ENCODE results near the gene ZNF574. TPM values are rescaled to one million over a fixed set of nuclear protein-coding genes. Genes with fewer than 3 reads are reported as not detected.
A peak's percentile ranks its signal among the peaks of the same experiment; 100 is the strongest.
"Not testable (repeated sequence)": the region's sequence is repeated elsewhere in the genome, so short reads cannot be mapped to it uniquely, and the experiment has no call there.

ZNF574 gene
- total RNA-seq, 1 donor from 2014 or later = 9.1 TPM

DNA sequence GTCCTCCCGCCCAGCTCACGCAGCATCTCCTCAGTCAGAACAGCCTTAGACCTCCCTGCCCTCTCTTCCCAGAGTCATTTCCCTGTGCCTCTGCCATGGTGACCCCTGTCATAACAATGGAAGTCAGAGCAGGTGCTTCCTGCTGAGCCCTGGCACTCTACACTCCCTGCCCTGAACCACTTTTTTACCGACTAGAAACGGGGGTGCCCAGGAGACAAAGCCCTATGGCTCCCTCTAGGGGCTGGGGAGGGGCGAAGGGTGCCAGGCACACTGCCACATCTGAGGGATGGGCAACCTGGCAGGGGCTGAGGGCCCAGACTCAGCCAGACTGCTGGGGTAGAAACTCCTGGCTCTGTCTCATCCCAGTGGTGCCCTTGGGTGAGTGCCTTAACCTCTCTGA, 16.4 kb downstream of the ZNF574 start:
- ATAC-seq (peak; percentile 40), DNase-seq (ENCODE audit: missing footprints) (no peak)
- intact Hi-C loops (cut with DNase I) = loop anchor here (5.0 kb wide), 1 partner anchor 95 kb away; no protein-coding TSS in a partner anchor

DNA sequence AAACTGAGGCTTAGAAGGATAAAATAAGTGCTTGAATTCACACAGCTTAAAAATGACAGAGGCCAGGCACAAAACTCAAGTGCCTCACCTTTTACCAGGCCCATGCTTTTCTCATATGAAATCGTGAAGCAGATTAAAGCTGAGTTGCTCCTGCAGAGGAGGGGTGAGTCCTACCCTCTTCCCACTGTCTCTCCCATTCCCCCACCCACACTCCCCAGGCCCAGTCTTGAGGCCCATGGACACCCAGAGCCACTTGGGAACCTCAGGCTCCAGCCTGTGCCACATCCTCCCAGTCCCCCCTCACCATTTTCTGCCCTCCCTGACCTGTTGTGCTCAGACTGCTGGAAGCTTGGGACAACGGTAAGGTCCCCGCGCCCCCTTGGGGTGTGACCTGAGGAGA, 17.5 kb downstream of the ZNF574 start:
- intact Hi-C loops (cut with DNase I) = loop anchor here (5.0 kb wide), 1 partner anchor 96 kb away; no protein-coding TSS in a partner anchor
- ATAC-seq (no peak), DNase-seq (ENCODE audit: missing footprints) (no peak)

DNA sequence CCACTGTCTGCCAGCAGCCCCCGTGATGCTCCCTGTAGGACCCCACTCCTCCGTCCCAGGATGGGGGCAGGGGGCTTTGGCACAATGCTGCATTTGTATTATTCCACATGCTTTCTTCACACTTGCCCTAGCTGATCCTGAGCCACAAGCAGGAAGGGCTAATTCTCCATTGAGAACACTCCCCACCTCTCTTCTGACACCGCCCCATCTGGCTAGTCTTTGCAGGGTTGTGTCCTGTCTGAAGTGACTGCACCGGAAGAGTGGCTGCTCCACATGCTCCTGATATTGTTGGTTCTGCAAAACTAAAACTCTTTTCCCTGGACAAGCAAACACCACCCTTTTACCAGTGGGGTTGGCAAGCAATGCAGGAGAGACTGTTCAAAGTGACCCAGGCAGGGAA, 18.0 kb downstream of the ZNF574 start:
- intact Hi-C loops (cut with DNase I) = loop anchor here (5.0 kb wide), 1 partner anchor 97 kb away; no protein-coding TSS in a partner anchor
- ATAC-seq = no peak

DNA sequence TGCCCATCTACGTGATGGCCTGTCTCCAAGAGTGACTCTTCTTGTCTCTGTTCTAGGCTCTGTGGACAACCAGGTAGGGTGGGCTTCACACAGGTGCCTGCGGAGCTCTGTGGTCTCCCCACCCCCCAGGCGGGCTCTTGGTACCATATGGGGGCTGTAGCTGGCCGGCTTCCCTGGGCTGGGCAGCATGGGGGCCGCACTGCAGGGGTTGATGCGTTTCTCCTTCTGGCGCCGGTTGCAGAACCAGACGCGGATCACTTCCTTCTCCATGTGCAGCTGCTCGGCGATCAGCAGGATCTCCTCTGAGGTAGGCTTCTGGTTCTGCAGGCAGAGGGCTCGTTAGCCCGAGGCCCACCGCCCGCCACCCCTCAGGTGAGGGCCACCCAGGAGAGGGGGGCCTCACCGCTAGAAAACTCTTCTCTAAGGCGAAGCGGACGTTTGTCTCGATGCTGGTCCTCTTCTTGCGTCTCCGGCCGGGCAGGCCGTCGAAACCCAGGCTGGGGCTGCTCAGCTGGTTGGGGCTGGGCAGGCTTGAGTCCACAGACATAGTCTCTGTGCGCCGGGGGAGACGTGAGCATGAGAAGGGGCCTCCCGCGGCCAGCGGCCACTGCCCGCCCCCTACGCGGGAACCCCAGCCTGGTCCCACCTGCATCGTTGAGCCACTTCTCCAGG, 19.3 kb downstream of the ZNF574 start:
- ATAC-seq = no peak
- DNase-seq (ENCODE audit: missing footprints) = no peak

More for the DNA sequence above, 18.0 kb downstream of the ZNF574 start:
- DNase-seq (ENCODE audit: missing footprints) = no peak

DNA sequence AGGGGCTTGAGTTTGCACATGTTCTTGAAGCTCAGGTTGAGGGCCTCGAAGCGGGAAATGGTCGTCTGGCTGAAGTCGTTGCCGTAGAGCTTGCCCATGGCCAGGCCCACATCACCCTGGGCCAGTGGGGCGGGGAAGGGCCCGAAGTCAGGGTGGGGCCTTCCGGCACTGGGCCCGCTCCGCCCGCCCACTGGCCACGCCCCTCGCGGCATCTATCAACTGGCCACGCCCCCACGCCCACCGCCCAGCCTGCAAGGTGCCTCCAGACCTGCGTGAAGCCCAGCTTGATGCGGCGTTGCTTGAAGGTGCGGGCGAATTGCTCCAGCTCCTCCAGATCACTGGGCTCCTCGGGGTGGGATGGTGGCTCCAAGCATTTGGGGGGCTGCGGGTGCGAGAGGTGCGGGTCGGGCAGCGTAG, 19.9 kb downstream of the ZNF574 start:
- no peak for DNase-seq (ENCODE audit: missing footprints)
- no peak for ATAC-seq

More for the DNA sequence above, 19.3 kb downstream of the ZNF574 start:
- intact Hi-C loops (cut with DNase I) = no loop called here

DNA sequence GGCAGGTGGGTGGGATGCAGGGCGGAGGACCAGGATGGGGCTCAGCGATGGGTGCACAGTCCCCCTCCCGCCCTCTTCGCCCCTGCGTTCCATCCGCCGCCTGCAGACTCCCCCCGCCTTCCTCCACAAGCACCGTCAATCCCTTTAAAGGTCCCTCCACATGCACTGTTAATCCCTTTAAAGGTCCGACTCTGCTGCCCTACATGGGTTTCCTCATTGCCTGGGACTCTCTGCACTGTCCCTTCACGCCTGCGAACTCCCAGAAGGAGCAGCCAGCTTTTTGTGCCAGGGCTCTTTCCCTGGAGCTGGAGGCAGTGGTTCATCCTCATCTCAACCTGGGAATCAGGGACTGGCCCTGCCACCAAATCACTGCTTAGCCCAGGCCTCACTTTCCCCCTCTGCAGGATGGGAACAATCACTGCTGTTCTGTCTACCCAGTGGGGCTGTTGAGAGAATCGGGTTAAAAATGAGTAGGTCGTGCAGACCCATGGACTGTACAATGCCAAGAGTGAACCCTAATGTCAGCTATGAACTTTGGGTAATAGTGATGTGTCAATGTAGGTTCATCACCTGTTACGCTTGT, 20.4 kb downstream of the ZNF574 start:
- intact Hi-C loops (cut with DNase I) = no loop called here
- ATAC-seq (no peak), DNase-seq (ENCODE audit: missing footprints) (no peak)

More for the DNA sequence above, 19.9 kb downstream of the ZNF574 start:
- intact Hi-C loops (cut with DNase I) = no loop called here

DNA sequence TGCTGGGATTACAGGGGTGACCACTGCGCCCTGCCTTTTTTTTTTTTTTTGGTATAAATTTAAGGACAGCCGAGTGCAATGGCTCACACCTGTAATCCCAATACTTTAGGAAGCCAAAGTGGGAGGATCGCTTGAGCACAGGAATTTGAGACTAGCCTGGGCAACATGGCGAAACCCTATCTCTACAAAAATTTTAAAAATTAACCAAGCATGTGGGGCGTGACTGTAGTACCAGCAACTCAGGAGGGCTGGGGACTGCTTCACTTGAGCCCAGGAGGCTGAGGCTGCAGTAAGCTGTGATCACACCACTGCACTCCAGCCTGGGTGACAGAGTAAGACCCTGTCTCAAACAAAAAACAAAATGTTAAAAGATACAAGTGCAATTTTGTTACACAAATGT, 21.5 kb downstream of the ZNF574 start:
- intact Hi-C loops (cut with DNase I) = no loop called here
- DNase-seq (ENCODE audit: missing footprints) (no peak), ATAC-seq (no peak)

DNA sequence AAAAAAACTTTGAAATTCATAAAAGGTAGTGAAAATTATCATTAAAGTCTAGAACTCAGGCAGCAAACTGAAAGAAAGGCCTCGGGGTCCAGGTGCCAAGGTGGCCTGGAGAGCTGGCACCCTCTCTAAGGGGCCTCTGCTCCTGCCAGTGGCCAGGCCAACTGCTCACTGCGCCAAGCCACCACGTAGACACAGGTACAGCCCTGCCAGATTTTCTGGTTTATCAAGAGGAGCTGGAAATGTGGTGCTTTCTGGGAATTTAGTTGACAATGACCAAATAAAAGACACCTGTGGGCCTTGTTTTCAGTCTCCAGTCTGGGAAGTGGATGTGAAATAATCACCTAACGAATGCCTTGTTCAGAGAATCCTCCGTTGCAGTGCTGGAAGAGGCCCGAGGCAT, 22.8 kb downstream of the ZNF574 start:
- intact Hi-C loops (cut with DNase I) = no loop called here
- no peak for DNase-seq (ENCODE audit: missing footprints)
- ATAC-seq = no peak

DNA sequence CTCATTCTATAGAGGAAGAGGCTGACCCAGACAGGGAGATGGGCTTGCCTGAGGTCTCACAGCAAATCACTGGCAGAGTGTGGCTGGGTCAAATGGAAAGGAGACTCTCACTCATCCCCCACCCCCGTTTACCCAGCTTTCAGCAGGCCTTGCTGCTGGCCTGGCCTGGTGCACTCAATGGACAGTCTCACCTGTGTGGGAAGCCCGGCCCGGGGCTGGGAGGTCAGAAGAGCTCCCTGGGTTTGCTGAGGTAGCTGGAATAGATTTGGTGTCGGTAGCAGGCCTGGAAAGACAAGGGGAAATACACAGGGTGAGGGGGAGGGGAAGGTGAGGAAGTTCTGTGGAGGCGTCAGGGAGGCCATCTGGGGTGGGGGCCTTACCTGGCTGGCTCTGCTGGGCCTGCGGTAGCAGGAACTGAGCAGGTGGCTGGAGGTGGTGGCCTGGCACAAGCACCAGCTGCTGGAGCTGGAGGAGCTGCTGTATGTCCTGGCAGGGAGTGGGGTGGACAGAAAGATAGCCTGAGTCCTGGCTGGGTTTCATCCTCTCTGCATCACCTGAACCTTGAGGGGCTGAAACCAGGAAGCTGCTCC, 23.5 kb downstream of the ZNF574 start:
- DNase-seq (ENCODE audit: missing footprints) (no peak), ATAC-seq (no peak)
- intact Hi-C loops (cut with DNase I) = no loop called here

DNA sequence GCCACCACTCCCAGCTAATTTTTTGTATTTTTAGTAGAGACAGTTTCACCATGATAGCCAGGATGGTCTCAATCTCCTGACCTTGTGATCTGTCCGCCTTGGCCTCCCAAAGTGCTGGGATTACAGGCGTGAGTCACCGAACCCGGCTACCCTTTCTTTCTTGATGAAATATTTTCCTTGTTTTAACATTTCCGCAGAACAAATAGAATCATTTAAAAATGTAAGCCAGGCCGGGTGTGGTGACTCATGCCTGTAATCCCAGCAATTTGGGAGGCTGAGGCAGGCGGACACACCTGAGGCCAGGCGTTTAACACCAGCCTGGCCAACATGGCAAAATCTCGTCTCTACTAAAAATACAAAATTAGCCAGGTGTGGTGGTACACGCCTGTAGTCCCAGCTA, 24.3 kb downstream of the ZNF574 start:
- intact Hi-C loops (cut with DNase I); DNase-seq (ENCODE audit: missing footprints); ATAC-seq: not testable (repeated sequence)

DNA sequence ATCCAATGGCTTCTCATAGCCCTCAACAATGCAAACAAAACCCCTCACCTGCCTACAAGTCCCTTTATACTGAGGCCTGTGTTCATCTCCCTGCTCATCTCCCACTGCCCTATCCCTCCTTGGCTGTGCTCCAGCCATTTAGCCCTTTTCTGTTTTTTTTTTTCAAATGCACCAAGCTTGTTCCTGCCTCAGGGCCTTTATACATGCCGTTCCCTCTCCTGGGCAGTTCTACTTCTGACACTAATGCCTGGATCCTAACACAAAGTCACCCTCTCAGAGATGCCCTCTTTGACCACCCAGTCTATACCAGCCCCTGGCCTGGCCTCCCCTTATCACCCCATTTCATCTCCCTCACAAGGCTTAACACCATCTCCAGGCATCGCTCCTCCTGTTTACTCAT, 26.9 kb downstream of the ZNF574 start:
- no peak for ATAC-seq
- intact Hi-C loops (cut with DNase I) = no loop called here
- DNase-seq (ENCODE audit: missing footprints) = no peak

DNA sequence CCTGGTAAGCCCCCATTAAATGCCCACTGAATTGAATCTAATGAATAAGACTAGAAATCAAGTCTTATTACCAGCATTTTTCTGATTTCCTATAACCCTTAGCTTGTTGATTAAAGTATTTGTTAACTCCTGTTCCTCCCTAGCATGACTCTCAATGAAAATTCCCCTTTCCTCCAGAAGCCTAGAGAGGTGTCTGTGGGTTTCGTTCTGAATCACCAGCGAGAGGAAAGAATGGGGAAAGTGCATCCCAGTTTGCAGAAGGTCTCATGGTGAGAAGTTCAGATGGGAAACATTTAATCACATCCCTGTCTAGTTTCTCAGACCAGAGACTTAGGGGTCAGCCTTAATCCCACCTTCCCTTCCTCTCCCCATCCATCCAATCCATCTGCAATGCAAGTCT, 29.4 kb downstream of the ZNF574 start:
- intact Hi-C loops (cut with DNase I) = no loop called here
- DNase-seq (ENCODE audit: missing footprints) (no peak), ATAC-seq (no peak)

DNA sequence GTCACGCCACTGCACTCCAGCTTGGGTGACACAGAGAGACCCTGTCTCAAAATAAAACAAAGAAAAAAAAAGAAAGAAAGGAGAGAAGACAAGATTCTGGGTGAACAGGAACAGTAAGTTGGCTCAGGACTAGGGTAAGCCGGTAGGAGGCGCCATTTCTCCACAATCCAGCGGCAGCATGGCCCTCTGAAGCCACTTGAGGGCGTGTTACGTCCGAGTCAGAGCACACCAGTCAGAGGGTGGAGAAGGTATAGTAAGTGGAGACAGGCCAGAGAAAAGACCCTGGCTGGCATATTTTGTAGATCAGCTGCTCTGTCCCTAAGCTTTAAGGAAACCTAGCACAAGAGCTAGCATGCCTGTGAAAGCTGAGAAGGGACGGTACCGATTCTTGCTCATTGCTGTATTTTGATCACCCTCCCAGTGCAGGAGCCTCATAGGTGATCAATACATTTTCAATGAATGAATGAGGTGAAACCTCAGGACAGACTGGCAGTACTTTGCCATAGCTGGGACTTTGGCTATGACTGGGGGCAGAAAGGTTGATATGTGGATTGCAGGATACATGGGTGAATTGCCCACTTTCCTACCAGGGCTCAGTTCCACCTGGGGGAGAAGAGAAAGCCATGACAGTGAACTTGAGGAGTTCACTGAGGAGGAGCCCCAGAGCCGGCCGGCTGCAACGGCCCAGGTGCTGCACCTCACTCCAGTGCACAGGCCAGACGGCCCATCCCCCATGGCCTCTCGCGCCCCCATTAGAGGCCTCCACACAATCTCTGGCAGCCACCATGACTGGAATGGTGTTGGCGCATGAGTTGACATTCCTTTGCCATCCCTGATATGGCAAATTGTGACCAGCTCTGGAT, 32.8 kb downstream of the ZNF574 start:
- DNase-seq (ENCODE audit: missing footprints) (peak; percentile 89), ATAC-seq (peak; percentile 78)
- intact Hi-C loops (cut with DNase I) = loop anchor here (2.0 kb wide), 1 partner anchor 76 kb away; no protein-coding TSS in a partner anchor

DNA sequence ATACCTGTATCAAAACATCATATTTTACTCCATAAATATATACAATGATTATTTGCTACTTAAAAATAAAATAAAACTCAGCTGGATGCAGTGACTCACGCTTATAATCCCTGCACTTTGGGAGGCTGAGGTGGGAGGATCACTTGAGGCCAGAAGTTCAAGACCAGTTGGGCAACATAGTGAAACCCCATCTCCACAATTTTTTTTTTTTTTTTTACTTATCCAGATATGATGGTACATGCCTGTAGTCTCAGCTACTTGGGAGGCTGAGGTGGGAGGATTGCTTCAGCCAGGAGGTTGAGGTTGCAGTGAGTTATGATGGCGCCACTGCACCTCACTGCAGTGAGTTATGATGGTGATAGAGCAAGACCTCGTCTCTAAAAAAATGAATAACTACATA, 33.9 kb downstream of the ZNF574 start:
- ATAC-seq (no peak), DNase-seq (ENCODE audit: missing footprints) (no peak)
- intact Hi-C loops (cut with DNase I) = loop anchor here (2.0 kb wide), 1 partner anchor 75 kb away; no protein-coding TSS in a partner anchor

DNA sequence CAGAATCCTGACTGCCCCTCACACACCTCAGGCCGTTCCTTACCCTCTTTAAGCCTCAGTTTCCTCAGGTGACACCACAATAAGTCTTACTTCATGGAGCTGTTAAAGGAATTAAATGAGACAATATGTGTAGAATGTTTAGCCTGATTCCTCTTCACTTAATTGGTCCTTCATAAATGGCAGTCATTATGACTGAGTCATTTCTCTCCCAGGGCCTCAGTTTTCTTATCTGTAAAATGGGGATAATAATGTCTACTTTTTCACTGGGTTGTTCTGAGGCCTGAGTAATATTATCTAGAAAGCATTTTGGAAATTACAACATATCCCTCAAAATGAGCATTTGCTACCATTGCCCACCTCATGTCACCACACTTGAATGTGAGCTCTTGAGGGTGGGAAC, 34.7 kb downstream of the ZNF574 start:
- intact Hi-C loops (cut with DNase I) = no loop called here
- DNase-seq (ENCODE audit: missing footprints) (no peak), ATAC-seq (no peak)

DNA sequence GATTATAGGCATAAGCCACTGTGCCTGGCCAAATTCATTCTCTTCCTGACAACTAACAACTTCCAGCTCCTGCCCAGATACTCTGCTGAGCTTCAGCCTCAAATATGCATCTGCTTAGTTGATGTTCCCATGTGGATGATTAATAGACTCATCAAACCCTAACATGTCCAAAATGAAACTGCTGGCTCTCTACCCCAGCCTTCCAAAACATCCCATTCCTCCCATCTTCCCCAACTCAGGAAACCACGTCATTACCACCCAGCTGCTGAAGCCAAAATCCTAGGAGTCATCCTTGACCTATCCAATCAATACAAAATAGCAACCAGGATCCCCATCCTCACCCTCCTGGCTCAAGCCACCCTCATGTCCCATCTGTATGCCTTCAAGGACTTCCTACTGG, 35.4 kb downstream of the ZNF574 start:
- no peak for ATAC-seq
- DNase-seq (ENCODE audit: missing footprints) = no peak
- intact Hi-C loops (cut with DNase I) = no loop called here

DNA sequence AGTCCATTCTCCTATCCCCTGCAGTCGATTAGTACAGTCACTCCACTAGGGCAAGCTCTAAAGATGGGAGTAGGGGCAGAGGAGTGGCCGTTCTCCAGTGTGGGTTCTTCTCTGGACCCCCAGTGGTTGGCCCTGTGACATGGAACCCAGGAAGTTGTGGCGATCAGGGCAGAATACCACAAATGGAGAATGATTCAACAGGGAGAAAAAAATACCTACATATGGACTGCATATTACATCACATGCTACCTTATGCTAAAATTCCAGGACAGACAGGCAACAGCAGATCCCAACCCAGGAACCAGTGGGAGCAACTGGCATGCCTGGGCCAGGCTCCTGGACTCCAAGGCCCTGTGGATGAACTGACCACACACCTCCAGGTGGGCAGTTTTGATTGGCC, 35.8 kb downstream of the ZNF574 start:
- ATAC-seq (no peak), DNase-seq (ENCODE audit: missing footprints) (no peak)
- intact Hi-C loops (cut with DNase I) = no loop called here

DNA sequence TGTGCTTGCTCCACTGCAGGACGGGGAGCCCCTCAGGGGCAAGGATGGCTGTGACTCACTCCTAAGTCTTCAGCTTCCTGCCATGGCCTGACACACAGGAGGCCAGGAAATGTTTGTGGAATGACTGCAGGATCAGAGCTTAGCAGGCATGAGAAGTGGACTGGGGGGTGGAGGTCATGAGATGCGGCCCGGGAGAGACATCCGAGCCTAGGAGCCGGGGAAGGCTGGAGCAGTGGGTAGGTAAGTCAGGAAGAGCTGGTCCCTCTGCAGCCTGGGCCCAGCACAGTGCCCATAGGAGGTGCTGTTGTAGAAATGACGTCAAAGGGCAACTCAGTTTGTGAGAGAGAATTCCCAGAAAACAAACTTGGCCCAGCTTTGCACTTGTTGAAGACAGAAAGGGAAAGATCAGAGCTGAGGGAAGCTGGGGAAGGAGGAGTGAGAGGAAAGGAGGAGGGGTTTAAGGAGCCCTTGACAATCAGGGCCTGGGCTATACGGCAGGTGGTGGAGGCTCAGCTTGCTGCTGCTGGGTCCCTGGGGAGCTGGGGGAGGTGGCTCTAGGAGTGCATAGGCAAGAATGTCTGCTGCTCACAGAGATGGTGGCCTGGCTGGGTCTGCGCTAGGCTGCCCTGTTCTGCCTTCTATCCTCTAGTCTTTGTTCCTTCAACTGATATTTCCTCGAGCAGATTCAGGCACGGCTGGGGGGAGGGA, 37.8 kb downstream of the ZNF574 start:
- DNase-seq (ENCODE audit: missing footprints) = no peak
- ATAC-seq = peak; percentile 53
- intact Hi-C loops (cut with DNase I) = no loop called here

DNA sequence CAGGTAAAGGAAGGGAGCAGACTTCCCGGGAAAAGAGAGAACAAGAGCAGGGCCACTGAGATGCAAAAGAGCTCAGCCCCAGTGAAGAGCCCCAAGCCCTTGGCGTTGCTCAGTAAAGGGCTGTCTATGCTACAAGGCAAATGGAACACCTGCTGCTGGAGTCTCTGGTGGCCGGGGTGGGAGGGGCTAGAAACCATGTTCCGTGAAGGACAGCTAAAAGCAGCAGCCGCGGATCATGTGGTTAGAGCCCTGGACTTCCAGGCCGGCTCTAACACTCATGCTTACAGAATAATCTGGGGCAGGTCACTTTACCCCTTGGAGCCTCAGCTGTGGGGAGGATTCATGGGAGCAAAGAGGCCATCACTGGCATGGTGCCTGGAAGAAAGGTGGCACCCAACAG, 38.4 kb downstream of the ZNF574 start:
- DNase-seq (ENCODE audit: missing footprints) = no peak
- intact Hi-C loops (cut with DNase I) = no loop called here
- no peak for ATAC-seq

Data from Right ventricle myocardium inferior (tissue), 1 donor.